Activated T-helper 1 cell treated with Interleukin-2 at 50 U/mL for 16 hours (primary cell): ENCODE measurements around the gene ESRRA.

Source experiments
- DNase-seq: peaks from one replicate; pipeline ENCODE4 v3.0.0-alpha.2; 2020; ENCODE audit warnings: low read depth

The ESRRA gene

GRCh38 chr11:64333556-64333955 is 28.2 kb downstream of the ESRRA start:
- no peak for DNase-seq

GRCh38 chr11:64334764-64335735 is 29.7 kb downstream of the ESRRA start:
- no peak for DNase-seq

GRCh38 chr11:64337538-64338249 is 32.4 kb downstream of the ESRRA start:
- no peak for DNase-seq

GRCh38 chr11:64338716-64339115 is 33.4 kb downstream of the ESRRA start:
- DNase-seq, result no peak

GRCh38 chr11:64339286-64339685 is 34.0 kb downstream of the ESRRA start:
- DNase-seq, result no peak

- DNase-seq, result peak; percentile 80
Observed at GRCh38 chr11:64339754-64340408, 34.6 kb downstream of the ESRRA start, which contains the start of gene CCDC88B. Gene CCDC88B (plus strand): TSS chr11:64340204. CDS start chr11:64340267, 63 bp downstream.

- DNase-seq, result peak; percentile 50
Observed at GRCh38 chr11:64340671-64341335, 35.5 kb downstream of the ESRRA start.

- no peak for DNase-seq
Observed at GRCh38 chr11:64341429-64341828, 36.1 kb downstream of the ESRRA start.

GRCh38 chr11:64341851-64342791 is 36.8 kb downstream of the ESRRA start:
- DNase-seq, result peak; percentile 79

GRCh38 chr11:64342869-64343745 is 37.8 kb downstream of the ESRRA start:
- DNase-seq, result no peak

- no peak for DNase-seq
Observed at GRCh38 chr11:64343767-64344559, 38.6 kb downstream of the ESRRA start.

GRCh38 chr11:64344787-64345186 is 39.5 kb downstream of the ESRRA start:
- DNase-seq, result no peak

GRCh38 chr11:64347193-64347867 is 42.0 kb downstream of the ESRRA start:
- DNase-seq, result no peak

GRCh38 chr11:64348383-64349024 is 43.2 kb downstream of the ESRRA start:
- no peak for DNase-seq

GRCh38 chr11:64349025-64349387 is 43.7 kb downstream of the ESRRA start:
- no peak for DNase-seq

GRCh38 chr11:64349404-64349803 is 44.1 kb downstream of the ESRRA start:
- DNase-seq, result no peak

GRCh38 chr11:64351136-64351631 is 45.9 kb downstream of the ESRRA start:
- DNase-seq, result no peak
